Activated naive CD4-positive, alpha-beta T cell treated with anti-CD3 and anti-CD28 coated beads, Interleukin-2, amount 50 U/mL, for 24 hours (primary cell): ENCODE results near the gene CYBB.

Experiments
- H3K27ac Mint-ChIP-seq: one replicate; pipeline ENCODE4 v1.8.0; 2021; ENCODE audit warnings: mild to moderate bottlenecking, mixed read lengths
- H3K27me3 Mint-ChIP-seq: one replicate; pipeline ENCODE4 v1.8.0; 2021; ENCODE audit warnings: mixed read lengths
- H3K36me3 Mint-ChIP-seq: one replicate; pipeline ENCODE4 v1.8.0; 2021; ENCODE audit warnings: mixed read lengths
- H3K4me1 Mint-ChIP-seq: one replicate; pipeline ENCODE4 v1.8.0; 2021; ENCODE audit warnings: mixed read lengths
- H3K4me3 Mint-ChIP-seq: one replicate; pipeline ENCODE4 v1.8.0; 2021; ENCODE audit warnings: mild to moderate bottlenecking, mixed read lengths
- H3K9me3 Mint-ChIP-seq: one replicate; pipeline ENCODE4 v1.8.0; 2021; ENCODE audit warnings: mixed read lengths

CYBB gene

GRCh38 chrX:37812110-37812509, 32.3 kb downstream of the CYBB start:
- no peak overlapping the region for H3K4me3 Mint-ChIP-seq
- H3K27me3 Mint-ChIP-seq, result no peaks in the 10 kb centered on the region
- no peaks in the 10 kb centered on the region for H3K9me3 Mint-ChIP-seq
- no peak overlapping the region for H3K27ac Mint-ChIP-seq
- H3K36me3 Mint-ChIP-seq, result no peaks in the 10 kb centered on the region
- peaks cover 3% of the 10 kb centered on the region for H3K4me1 Mint-ChIP-seq

- Mint-ChIP-seq H3K27me3 (no peaks in the 10 kb centered on the region), H3K9me3 (no peaks in the 10 kb centered on the region), H3K27ac (no peak overlapping the region), H3K36me3 (no peaks in the 10 kb centered on the region), H3K4me1 (peaks cover 3% of the 10 kb centered on the region), H3K4me3 (no peak overlapping the region)
Measured at GRCh38 chrX:37813570-37813969, 33.7 kb downstream of the CYBB start.

GRCh38 chrX:37815366-37815765, 35.5 kb downstream of the CYBB start:
- no peaks in the 10 kb centered on the region for H3K27me3 Mint-ChIP-seq
- peaks cover 3% of the 10 kb centered on the region for H3K4me1 Mint-ChIP-seq
- no peak overlapping the region for H3K27ac Mint-ChIP-seq
- H3K4me3 Mint-ChIP-seq, result no peak overlapping the region
- no peaks in the 10 kb centered on the region for H3K36me3 Mint-ChIP-seq
- H3K9me3 Mint-ChIP-seq, result no peaks in the 10 kb centered on the region

- Mint-ChIP-seq H3K4me1 (peaks cover 3% of the 10 kb centered on the region), H3K27me3 (no peaks in the 10 kb centered on the region), H3K9me3 (no peaks in the 10 kb centered on the region), H3K4me3 (no peak overlapping the region), H3K27ac (no peak overlapping the region), H3K36me3 (no peaks in the 10 kb centered on the region)
Measured at GRCh38 chrX:37816766-37817165, 36.9 kb downstream of the CYBB start.

GRCh38 chrX:37817176-37817575, 37.3 kb downstream of the CYBB start:
- no peaks in the 10 kb centered on the region for H3K9me3 Mint-ChIP-seq
- H3K36me3 Mint-ChIP-seq, result no peaks in the 10 kb centered on the region
- peaks cover under 1% of the 10 kb centered on the region for H3K4me1 Mint-ChIP-seq
- H3K4me3 Mint-ChIP-seq, result no peak overlapping the region
- no peak overlapping the region for H3K27ac Mint-ChIP-seq
- H3K27me3 Mint-ChIP-seq, result no peaks in the 10 kb centered on the region

GRCh38 chrX:37817579-37817978, 37.7 kb downstream of the CYBB start:
- no peak overlapping the region for H3K4me3 Mint-ChIP-seq
- H3K36me3 Mint-ChIP-seq, result no peaks in the 10 kb centered on the region

GRCh38 chrX:37818031-37818430, 38.2 kb downstream of the CYBB start:
- no peaks in the 10 kb centered on the region for H3K9me3 Mint-ChIP-seq
- H3K36me3 Mint-ChIP-seq, result no peaks in the 10 kb centered on the region
- H3K4me3 Mint-ChIP-seq, result no peak overlapping the region
- no peaks in the 10 kb centered on the region for H3K27me3 Mint-ChIP-seq
- H3K4me1 Mint-ChIP-seq, result peaks cover 5% of the 10 kb centered on the region
- no peak overlapping the region for H3K27ac Mint-ChIP-seq

More at GRCh38 chrX:37817579-37817978, 37.7 kb downstream of the CYBB start:
- peaks cover 3% of the 10 kb centered on the region for H3K4me1 Mint-ChIP-seq
- H3K27me3 Mint-ChIP-seq, result no peaks in the 10 kb centered on the region
- no peak overlapping the region for H3K27ac Mint-ChIP-seq
- H3K9me3 Mint-ChIP-seq, result no peaks in the 10 kb centered on the region

- peaks cover 22% of the 10 kb centered on the region for H3K4me1 Mint-ChIP-seq
- no peak overlapping the region for H3K4me3 Mint-ChIP-seq
- no peak overlapping the region for H3K27ac Mint-ChIP-seq
- no peaks in the 10 kb centered on the region for H3K36me3 Mint-ChIP-seq
- no peaks in the 10 kb centered on the region for H3K27me3 Mint-ChIP-seq
- no peaks in the 10 kb centered on the region for H3K9me3 Mint-ChIP-seq
Measured at GRCh38 chrX:37820646-37821045, 40.8 kb downstream of the CYBB start.

GRCh38 chrX:37824491-37825214, 44.8 kb downstream of the CYBB start:
- Mint-ChIP-seq H3K4me3 (no peak overlapping the region), H3K27me3 (no peaks in the 10 kb centered on the region), H3K4me1 (peaks cover 24% of the 10 kb centered on the region), H3K27ac (no peak overlapping the region), H3K36me3 (no peaks in the 10 kb centered on the region), H3K9me3 (no peaks in the 10 kb centered on the region)

- no peak overlapping the region for H3K27ac Mint-ChIP-seq
- no peaks in the 10 kb centered on the region for H3K36me3 Mint-ChIP-seq
- no peak overlapping the region for H3K4me3 Mint-ChIP-seq
- H3K4me1 Mint-ChIP-seq, result peaks cover 25% of the 10 kb centered on the region
- no peaks in the 10 kb centered on the region for H3K9me3 Mint-ChIP-seq
- no peaks in the 10 kb centered on the region for H3K27me3 Mint-ChIP-seq
Measured at GRCh38 chrX:37825215-37825842, 45.5 kb downstream of the CYBB start.

GRCh38 chrX:37829721-37830120, 49.9 kb downstream of the CYBB start:
- no peak overlapping the region for H3K27ac Mint-ChIP-seq
- no peaks in the 10 kb centered on the region for H3K27me3 Mint-ChIP-seq
- peaks cover 13% of the 10 kb centered on the region for H3K4me1 Mint-ChIP-seq
- H3K36me3 Mint-ChIP-seq, result no peaks in the 10 kb centered on the region
- no peaks in the 10 kb centered on the region for H3K9me3 Mint-ChIP-seq
- no peak overlapping the region for H3K4me3 Mint-ChIP-seq

GRCh38 chrX:37830371-37830770, 50.5 kb downstream of the CYBB start:
- Mint-ChIP-seq H3K27ac (no peak overlapping the region), H3K4me1 (peaks cover 6% of the 10 kb centered on the region), H3K4me3 (no peak overlapping the region), H3K27me3 (no peaks in the 10 kb centered on the region), H3K9me3 (no peaks in the 10 kb centered on the region), H3K36me3 (no peaks in the 10 kb centered on the region)

GRCh38 chrX:37834937-37835336, 55.1 kb downstream of the CYBB start:
- no peaks in the 10 kb centered on the region for H3K27me3 Mint-ChIP-seq
- H3K36me3 Mint-ChIP-seq, result peaks cover 2% of the 10 kb centered on the region
- H3K27ac Mint-ChIP-seq, result no peak overlapping the region

GRCh38 chrX:37840931-37841330, 61.1 kb downstream of the CYBB start:
- Mint-ChIP-seq H3K9me3 (no peaks in the 10 kb centered on the region), H3K36me3 (peaks cover 2% of the 10 kb centered on the region), H3K4me1 (peaks cover 14% of the 10 kb centered on the region), H3K27ac (peak overlapping the region; percentile 47), H3K27me3 (no peaks in the 10 kb centered on the region), H3K4me3 (no peak overlapping the region)

More at GRCh38 chrX:37834937-37835336, 55.1 kb downstream of the CYBB start:
- Mint-ChIP-seq H3K4me3 (no peak overlapping the region), H3K4me1 (no peaks in the 10 kb centered on the region), H3K9me3 (no peaks in the 10 kb centered on the region)

- Mint-ChIP-seq H3K27ac (peak overlapping the region; percentile 71), H3K36me3 (peaks cover 1% of the 10 kb centered on the region), H3K4me3 (peak overlapping the region; percentile 16), H3K9me3 (no peaks in the 10 kb centered on the region), H3K4me1 (peaks cover 26% of the 10 kb centered on the region), H3K27me3 (no peaks in the 10 kb centered on the region)
Measured at GRCh38 chrX:37844622-37845021, 64.8 kb downstream of the CYBB start.

GRCh38 chrX:37846141-37846540, 66.3 kb downstream of the CYBB start:
- Mint-ChIP-seq H3K4me1 (peaks cover 29% of the 10 kb centered on the region), H3K27ac (peak overlapping the region; percentile 87), H3K36me3 (peaks cover 1% of the 10 kb centered on the region), H3K4me3 (peak overlapping the region; percentile 84), H3K27me3 (no peaks in the 10 kb centered on the region), H3K9me3 (no peaks in the 10 kb centered on the region)
